H1 (cell line): ENCODE results near the gene TMUB2. TPM values are rescaled to one million over a fixed set of nuclear protein-coding genes. Genes with fewer than 3 reads are reported as not detected.
A peak's percentile ranks its signal among the peaks of the same experiment; 100 is the strongest.

ENCODE experiments used
- ATF2 ChIP-seq: IDR thresholded peaks from 2 replicates; pipeline ENCODE4 v1.6.1; 2012; ENCODE audit warnings: low read length, inconsistent platforms
- BACH1 ChIP-seq: IDR thresholded peaks from 2 replicates; pipeline ENCODE4 v1.6.1; 2012; ENCODE audit warnings: low read length, improper control_type of control experiment
- BRCA1 ChIP-seq: IDR thresholded peaks from 2 replicates; pipeline ENCODE4 v1.6.1; 2012; ENCODE audit warnings: low read depth, low read length, improper control_type of control experiment
- CTBP2 ChIP-seq: IDR thresholded peaks from 2 replicates; pipeline ENCODE4 v1.7.0; 2011; ENCODE audit warnings: borderline replicate concordance, mild to moderate bottlenecking, moderate library complexity, mixed read lengths, low read length; ENCODE audit not compliant: insufficient read depth, insufficient read length
- EP300 ChIP-seq, 2 experiments: IDR thresholded peaks; 1 replicate in 1 of 2; 2 replicates in 1 of 2; pipeline ENCODE4 v1.6.1; 2011 to 2012; ENCODE audit warnings: low read depth in 2 of 2, low read length in 2 of 2, mild to moderate bottlenecking in 2 of 2, borderline replicate concordance in 1 of 2, inconsistent platforms in 1 of 2, moderate library complexity in 1 of 2
- POLR2A ChIP-seq, 2 experiments: IDR thresholded peaks; 1 replicate in 1 of 2; 2 replicates in 1 of 2; pipeline ENCODE4 v1.6.1; 2011; ENCODE audit warnings: low read depth in 2 of 2, low read length in 2 of 2, mild to moderate bottlenecking in 2 of 2; ENCODE audit errors: control extremely low read depth in 1 of 2
- RAD21 ChIP-seq, 2 experiments: IDR thresholded peaks in 1 of 2; conservative IDR thresholded peaks in 1 of 2; 2 replicates each; pipeline ENCODE4 v1.6.1; 2011; ENCODE audit warnings: low read depth in 2 of 2, low read length in 2 of 2, improper control_type of control experiment in 1 of 2, inconsistent platforms in 1 of 2, mild to moderate bottlenecking in 1 of 2, moderate library complexity in 1 of 2
- SUZ12 ChIP-seq: fragments of 200-600 bp; sonication (generic); IDR thresholded peaks from 2 replicates; pipeline ENCODE4 v1.6.1; 2012; ENCODE audit warnings: mild to moderate bottlenecking, inconsistent platforms, low read length, moderate library complexity, mixed read lengths
- polyA plus RNA-seq, 7 experiments: library from polyadenylated mRNA; depleted of rRNA in 3 of 7; stranded (reverse) in 5 of 7; unstranded in 2 of 7; fragments of >200 nt in 5 of 7; fragments of 200-250 nt in 2 of 7; gene quantifications; 1 replicate in 5 of 7; 2 replicates in 1 of 7; 4 replicates in 1 of 7; pipeline versions ENCODE4 v1.2.1 to v1.2.3, GENCODE V29; 2011 to 2013; ENCODE audit warnings: missing spikeins in 2 of 7, mixed read lengths in 2 of 7
- total RNA-seq: library from RNA; stranded (reverse); fragmentation: NEBNext Ultra II Directional; extraction: Animal tissue kit (Norgen Biotek cat#: 25700); gene quantifications from 2 replicates; pipeline ENCODE4 v1.2.1, GENCODE V29; 2021

TMUB2 gene
- total and polyA plus RNA-seq, 2 of the 8 experiments (the other 6 are each of a cell fraction or from before 2014, with no cell fraction given) = 18.5 to 30.5 TPM

DNA sequence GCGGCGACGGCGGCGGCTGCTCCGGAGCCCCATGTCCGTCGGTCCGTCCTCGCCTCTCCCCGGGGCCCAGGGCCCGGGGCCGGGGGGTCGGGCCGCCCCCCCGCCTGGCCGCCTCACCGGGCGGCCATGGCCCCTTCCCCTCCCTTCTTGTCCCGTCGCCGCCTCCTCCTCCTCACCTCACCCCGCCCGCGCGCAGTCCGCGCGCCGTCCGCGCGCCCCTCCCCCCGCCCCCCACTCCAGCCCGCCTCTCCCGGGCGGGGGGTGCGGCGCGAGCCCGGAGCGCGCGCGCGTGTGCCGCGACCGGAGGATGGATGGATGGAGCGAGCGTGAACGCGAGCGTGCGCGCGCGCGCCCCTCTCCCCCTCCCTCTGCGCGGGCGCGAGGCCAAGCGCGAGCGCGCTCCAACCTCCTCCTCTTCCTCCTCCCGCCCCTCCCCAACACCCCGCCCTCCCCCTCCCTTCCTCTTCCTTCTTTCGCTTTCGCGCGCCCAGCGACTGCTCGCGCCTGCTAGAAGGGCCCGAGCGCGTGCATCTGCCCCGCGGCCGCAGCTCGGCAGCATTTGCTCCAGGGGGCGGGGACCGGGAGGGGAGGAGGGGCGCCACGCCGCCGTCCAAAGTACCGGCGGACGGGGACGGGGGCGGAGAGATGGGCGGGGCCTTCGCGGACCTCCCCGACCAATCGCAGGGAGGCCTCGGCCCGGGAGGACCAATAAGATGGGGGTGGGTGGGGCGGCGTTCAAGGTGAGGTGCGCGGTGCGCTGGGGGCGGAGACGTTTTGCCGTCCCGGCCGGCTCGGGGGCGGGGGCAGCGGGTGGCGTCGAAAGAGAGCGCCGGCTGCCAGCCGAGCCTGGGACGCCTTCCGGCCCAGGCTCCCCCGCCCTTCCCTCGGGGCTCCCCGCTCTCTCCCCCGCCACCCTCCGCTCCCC lies 13.0 kb downstream of the TMUB2 start, which contains the start of gene ATXN7L3 (continued):
- TF ChIP-seq CTBP2 (no peak), BRCA1 (no peak), POLR2A (IDR thresholded peaks at IDR 0.05; ENCODE audit: control extremely low read depth in 1 of 2, low read depth in 2 of 2, low read length in 2 of 2) (peak; percentile 25 to 46; a peak in 2 of 3 replicates), SUZ12 (no peak), RAD21 (IDR thresholded peaks at IDR 0.05 in 1 of 2, conservative IDR thresholded peaks at IDR 0.05 in 1 of 2; ENCODE audit: low read depth in 2 of 2, low read length in 2 of 2) (no peak), BACH1 (no peak), EP300 (IDR thresholded peaks at IDR 0.05; ENCODE audit: borderline replicate concordance in 1 of 2, low read depth in 2 of 2, low read length in 2 of 2) (no peak), ATF2 (no peak)
